Ovary (tissue), 3 donors: ENCODE measurements around the gene FANCD2OS.

ENCODE experiments used
- CTCF ChIP-seq, 3 donors: fragments of 450-650 bp in 2 of 3; fragments of 200-600 bp in 1 of 3; IDR thresholded peaks; one replicate each; pipeline versions ENCODE4 v1.5.1 to v1.8.0; 2016 to 2022; ENCODE audit warnings: antibody characterized with exemption in 3 of 3, mild to moderate bottlenecking in 1 of 3
- EP300 ChIP-seq: sonication (generic); formaldehyde crosslinking; IDR thresholded peaks from one replicate; pipeline ENCODE4 v1.6.1; 2017; ENCODE audit warnings: antibody characterized with exemption
- POLR2A ChIP-seq: fragments of 450-650 bp; IDR thresholded peaks from one replicate; pipeline ENCODE4 v1.6.1; 2017; ENCODE audit warnings: antibody characterized with exemption, mild to moderate bottlenecking, moderate library complexity
- donor health status: DM: no; HTN: no; CAD: no.

- no peak for TF ChIP-seq CTCF (IDR thresholded peaks at IDR 0.05)
- TF ChIP-seq POLR2A = no peak
- no peak for TF ChIP-seq EP300
Measured at GRCh38 chr3:10136426-10137005, 28.5 kb upstream of the FANCD2OS start.
